Measurements from ENCODE around the gene IL21. TPM values are rescaled to one million over a fixed set of nuclear protein-coding genes. Genes with fewer than 3 reads are reported as not detected.

IL21 gene
- total and polyA plus RNA-seq, 2 of the 13 experiments (the other 11 are each of a cell fraction or from before 2014, with no cell fraction given) = not detected

- TF ChIP-seq ZNF280D (CRISPR knock-in tag; IDR thresholded peaks at IDR 0.05) = no peak
- no peak for TF ChIP-seq SOX6 (IDR thresholded peaks at IDR 0.05)
- TF ChIP-seq SOX6 (CRISPR knock-in tag; IDR thresholded peaks at IDR 0.05) = no peak
- TF ChIP-seq MXI1 (IDR thresholded peaks at IDR 0.05; ENCODE audit: borderline replicate concordance, low read depth, low read length) = no peak
- no peak for TF ChIP-seq ZNF10 (CRISPR knock-in tag; IDR thresholded peaks at IDR 0.05; ENCODE audit: borderline replicate concordance, low read depth)
- TF ChIP-seq PTBP1 (IDR thresholded peaks at IDR 0.05; ENCODE audit: low read depth, low read length, poor library complexity, severe bottlenecking) = no peak
- TF ChIP-seq ASH2L (IDR thresholded peaks at IDR 0.05; ENCODE audit: insufficient read length, low read depth, low read length) = no peak
- TF ChIP-seq ZNF790 (CRISPR knock-in tag; IDR thresholded peaks at IDR 0.05; ENCODE audit: borderline replicate concordance) = no peak
- no peak for TF ChIP-seq ZNF230 (CRISPR knock-in tag; IDR thresholded peaks at IDR 0.05)
- TF ChIP-seq SUZ12 (IDR thresholded peaks at IDR 0.05; ENCODE audit: low read depth, low read length) = no peak
These were observed 38.0 kb upstream of the IL21 start (continued) for GRCh38 chr4:122658818-122659295.

DNA sequence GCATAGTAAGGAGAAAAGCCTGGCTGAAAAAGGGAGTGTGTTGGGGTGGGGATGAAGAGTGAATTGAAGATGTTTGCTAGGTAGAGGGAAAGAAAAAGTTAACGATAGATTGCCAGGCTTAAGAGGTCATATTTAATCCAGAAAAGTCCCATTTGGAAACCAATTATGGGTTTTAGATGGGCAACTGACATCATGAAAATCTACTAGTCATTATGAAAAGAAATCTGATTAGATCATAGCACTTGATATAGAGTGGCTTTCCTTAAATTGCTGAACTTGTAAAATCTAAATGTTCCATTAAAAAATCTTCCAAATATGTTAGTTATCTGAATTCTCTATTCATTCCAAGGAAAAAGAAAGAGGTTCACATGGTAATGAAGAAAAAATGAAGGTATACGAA lies 37.5 kb upstream of the IL21 start:
- intact Hi-C loops (cut with micrococcal nuclease; ENCODE audit: unreplicated experiment) (no loop called here), in situ Hi-C loops (cut with HindIII; ENCODE audit: extremely low pct_ligation_motif_present, low pct_unique_long_range_greater_than_20kb) (no loop called here)
- no peaks in the 10 kb centered on the region for H4K20me1 ChIP-seq (ENCODE audit: insufficient read depth, low read length)
- ChIA-PET POLR2A (no interaction called here), CTCF (ENCODE audit: low intra/inter-chr PET ratio, low total read pairs) (no interaction called here)
- no peak overlapping the region for H3K4me2 ChIP-seq (ENCODE audit: low read depth, low read length)
- H2AFZ ChIP-seq (ENCODE audit: low read length) = no peak overlapping the region
- DNase-seq (ENCODE audit: low spot score) = no peak
- H3K79me2 ChIP-seq (ENCODE audit: insufficient read depth, low read length) = no peaks in the 10 kb centered on the region
- no peaks in the 10 kb centered on the region for H3K27me3 ChIP-seq (ENCODE audit: control insufficient read depth in 1 of 2, insufficient read depth in 2 of 2, low read length in 2 of 2)
- H3K27ac ChIP-seq (ENCODE audit: extremely low read length, insufficient read depth, low read length) = no peak overlapping the region
- H3K9me3 ChIP-seq (ENCODE audit: low read length) = no peaks in the 10 kb centered on the region
- WGBS (ENCODE audit: low lambda C conversion rate) = 33% methylated on average over 2 of the region's 2 CpGs
- ATAC-seq = no peak
- H3K4me3 ChIP-seq (replicated peaks in 1 of 3; ENCODE audit: insufficient read depth in 1 of 3, low read depth in 2 of 3, low read length in 3 of 3) = no peak overlapping the region
- H3K9ac ChIP-seq (ENCODE audit: insufficient read depth, low read depth, low read length) = no peak overlapping the region
- FAIRE-seq = no peak
- no peaks in the 10 kb centered on the region for H3K4me1 ChIP-seq (ENCODE audit: insufficient read depth, low read length)
- no peaks in the 10 kb centered on the region for H3K36me3 ChIP-seq (replicated peaks in 1 of 2; ENCODE audit: control insufficient read depth in 1 of 2, insufficient read depth in 2 of 2, low read length in 2 of 2)
- no TSS peak for BruUV-seq (replicated peaks)
- TF ChIP-seq PAXIP1 (CRISPR knock-in tag; conservative IDR thresholded peaks at IDR 0.05) (no peak), NR2C2 (CRISPR knock-in tag; IDR thresholded peaks at IDR 0.05; ENCODE audit: borderline replicate concordance) (no peak), EEA1 (CRISPR knock-in tag; IDR thresholded peaks at IDR 0.05; ENCODE audit: borderline replicate concordance) (no peak)
- TF ChIP-seq, protein P1, sequence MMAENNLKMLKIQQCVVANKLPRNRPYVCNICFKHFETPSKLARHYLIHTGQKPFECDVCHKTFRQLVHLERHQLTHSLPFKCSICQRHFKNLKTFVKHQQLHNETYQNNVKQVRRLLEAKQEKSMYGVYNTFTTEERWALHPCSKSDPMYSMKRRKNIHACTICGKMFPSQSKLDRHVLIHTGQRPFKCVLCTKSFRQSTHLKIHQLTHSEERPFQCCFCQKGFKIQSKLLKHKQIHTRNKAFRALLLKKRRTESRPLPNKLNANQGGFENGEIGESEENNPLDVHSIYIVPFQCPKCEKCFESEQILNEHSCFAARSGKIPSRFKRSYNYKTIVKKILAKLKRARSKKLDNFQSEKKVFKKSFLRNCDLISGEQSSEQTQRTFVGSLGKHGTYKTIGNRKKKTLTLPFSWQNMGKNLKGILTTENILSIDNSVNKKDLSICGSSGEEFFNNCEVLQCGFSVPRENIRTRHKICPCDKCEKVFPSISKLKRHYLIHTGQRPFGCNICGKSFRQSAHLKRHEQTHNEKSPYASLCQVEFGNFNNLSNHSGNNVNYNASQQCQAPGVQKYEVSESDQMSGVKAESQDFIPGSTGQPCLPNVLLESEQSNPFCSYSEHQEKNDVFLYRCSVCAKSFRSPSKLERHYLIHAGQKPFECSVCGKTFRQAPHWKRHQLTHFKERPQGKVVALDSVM (CRISPR knock-in tag; IDR thresholded peaks at IDR 0.05) = no peak
- TF ChIP-seq, protein P2, sequence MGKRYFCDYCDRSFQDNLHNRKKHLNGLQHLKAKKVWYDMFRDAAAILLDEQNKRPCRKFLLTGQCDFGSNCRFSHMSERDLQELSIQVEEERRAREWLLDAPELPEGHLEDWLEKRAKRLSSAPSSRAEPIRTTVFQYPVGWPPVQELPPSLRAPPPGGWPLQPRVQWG (CRISPR knock-in tag; IDR thresholded peaks at IDR 0.05; ENCODE audit: borderline replicate concordance, low read depth) = no peak
